ENCODE results near the gene YAE1.

- TF ChIP-seq CTCF (IDR thresholded peaks at IDR 0.05) (peak; percentile 93), EZH2 (IDR thresholded peaks at IDR 0.05; ENCODE audit: borderline replicate concordance, insufficient read depth, low read depth, low read length, poor library complexity, severe bottlenecking) (no peak)
Observed at GRCh38 chr7:39580149-39580874, 14.1 kb downstream of the YAE1 start.
